K562 (cell line): ENCODE results near the gene BDP1.

Source experiments
- DDX20 ChIP-seq: fragments of 450-650 bp; IDR thresholded peaks from 2 replicates; pipeline ENCODE4 v1.6.1; 2016; ENCODE audit warnings: missing genetic modification characterization, low read depth, mild to moderate bottlenecking, missing compliant biosample characterization, moderate library complexity
- HDAC3 ChIP-seq: fragments of 450-650 bp; IDR thresholded peaks from 2 replicates; pipeline ENCODE4 v1.6.1; 2018; ENCODE audit warnings: borderline replicate concordance, mild to moderate bottlenecking, moderate library complexity; ENCODE audit not compliant: partially characterized antibody
- RAD21 ChIP-seq, 2 experiments: fragments of 250-450 bp in 1 of 2; fragments of 450-650 bp in 1 of 2; sonication (Bioruptor Pico) in 1 of 2; formaldehyde crosslinking in 1 of 2; IDR thresholded peaks in 1 of 2; conservative IDR thresholded peaks in 1 of 2; 2 replicates each; pipeline versions ENCODE4 v1.4.0 to v1.8.0; 2020 to 2022; ENCODE audit warnings: mild to moderate bottlenecking in 2 of 2, moderate library complexity in 1 of 2
- TAF9B ChIP-seq: fragments of 450-650 bp; IDR thresholded peaks from 2 replicates; pipeline ENCODE4 v1.6.1; 2018; ENCODE audit warnings: mild to moderate bottlenecking; ENCODE audit not compliant: partially characterized antibody
- TF ChIP-seq, protein P1 (sequence below), 3 experiments: IDR thresholded peaks in 2 of 3; conservative IDR thresholded peaks in 1 of 3; 2 replicates each; pipeline ENCODE4 v1.5.1; 2011 to 2012; ENCODE audit warnings: low read length in 3 of 3, mild to moderate bottlenecking in 3 of 3, control low read depth in 2 of 3, improper control_type of control experiment in 1 of 3, inconsistent platforms in 1 of 3, low read depth in 1 of 3, mixed read lengths in 1 of 3, moderate library complexity in 1 of 3; ENCODE audit not compliant: insufficient read depth in 2 of 3

DNA sequence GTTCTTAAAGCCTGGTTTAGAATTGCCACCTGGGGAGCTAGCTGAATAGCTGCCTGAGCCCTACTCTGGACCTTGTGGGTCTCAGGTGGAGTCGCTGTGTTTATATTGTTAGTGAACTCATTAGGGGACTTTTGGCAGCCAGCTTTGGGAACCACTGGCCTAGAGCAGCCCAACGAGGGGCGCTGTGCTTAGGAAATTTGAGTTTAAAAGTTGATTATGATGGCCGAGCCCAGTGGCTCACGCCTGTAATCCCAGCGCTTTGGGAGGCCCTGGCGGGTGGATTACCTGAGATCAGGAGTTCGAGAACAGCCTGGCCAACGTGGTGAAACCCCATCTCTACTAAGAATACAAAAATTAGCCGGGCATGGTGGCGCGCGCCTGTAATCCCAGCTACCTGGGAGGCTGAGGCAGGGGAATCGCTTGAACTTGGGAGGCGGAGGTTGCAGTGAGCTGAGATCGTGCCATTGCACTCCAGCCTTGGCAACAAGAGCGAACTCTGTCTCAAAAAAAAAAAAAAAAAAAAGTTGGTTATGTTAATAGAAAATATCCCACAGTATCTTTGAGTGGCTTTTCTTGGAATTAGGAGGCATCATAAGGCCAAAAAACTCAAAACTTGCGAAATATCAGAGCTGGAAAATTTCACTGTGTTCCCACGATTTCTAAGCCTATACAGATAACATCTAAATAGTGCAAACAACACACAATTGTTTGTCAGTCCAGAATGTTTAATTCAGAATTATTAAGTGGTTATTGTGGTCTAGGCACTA is 132.5 kb downstream of the BDP1 start:
- TF ChIP-seq HDAC3 (peak; percentile 13), RAD21 (CRISPR knock-in tag; conservative IDR thresholded peaks at IDR 0.05 in 1 of 2, IDR thresholded peaks at IDR 0.05 in 1 of 2) (no peak), TAF9B (no peak), DDX20 (tag) (no peak)
- TF ChIP-seq, protein P1, sequence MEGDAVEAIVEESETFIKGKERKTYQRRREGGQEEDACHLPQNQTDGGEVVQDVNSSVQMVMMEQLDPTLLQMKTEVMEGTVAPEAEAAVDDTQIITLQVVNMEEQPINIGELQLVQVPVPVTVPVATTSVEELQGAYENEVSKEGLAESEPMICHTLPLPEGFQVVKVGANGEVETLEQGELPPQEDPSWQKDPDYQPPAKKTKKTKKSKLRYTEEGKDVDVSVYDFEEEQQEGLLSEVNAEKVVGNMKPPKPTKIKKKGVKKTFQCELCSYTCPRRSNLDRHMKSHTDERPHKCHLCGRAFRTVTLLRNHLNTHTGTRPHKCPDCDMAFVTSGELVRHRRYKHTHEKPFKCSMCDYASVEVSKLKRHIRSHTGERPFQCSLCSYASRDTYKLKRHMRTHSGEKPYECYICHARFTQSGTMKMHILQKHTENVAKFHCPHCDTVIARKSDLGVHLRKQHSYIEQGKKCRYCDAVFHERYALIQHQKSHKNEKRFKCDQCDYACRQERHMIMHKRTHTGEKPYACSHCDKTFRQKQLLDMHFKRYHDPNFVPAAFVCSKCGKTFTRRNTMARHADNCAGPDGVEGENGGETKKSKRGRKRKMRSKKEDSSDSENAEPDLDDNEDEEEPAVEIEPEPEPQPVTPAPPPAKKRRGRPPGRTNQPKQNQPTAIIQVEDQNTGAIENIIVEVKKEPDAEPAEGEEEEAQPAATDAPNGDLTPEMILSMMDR (IDR thresholded peaks at IDR 0.05 in 2 of 3, conservative IDR thresholded peaks at IDR 0.05 in 1 of 3; ENCODE audit: insufficient read depth in 2 of 3, low read depth in 1 of 3, low read length in 3 of 3): 0 out of 6 replicates have a peak, but pooled peaks of 1 of the 3 experiments have one; percentile 17
